Measurements from ENCODE around the gene AMACR. TPM values are rescaled to one million over a fixed set of nuclear protein-coding genes. Genes with fewer than 3 reads are reported as not detected.

The AMACR gene
- total RNA-seq, 2 experiments from 2014 or later, result 4.5 to 5.0 TPM

- DNase-seq (ENCODE audit: low spot score), result no peak
- H3K4me3 ChIP-seq (ENCODE audit: low read depth, low read length, poor library complexity, severe bottlenecking), result no peak overlapping the region
- H3K4me1 ChIP-seq (ENCODE audit: insufficient read depth, low read length, poor library complexity, severe bottlenecking), result no peaks in the 10 kb centered on the region
- CTCF ChIA-PET (ENCODE audit: unreplicated experiment), result no interaction called here
- H3K9me2 ChIP-seq (ENCODE audit: insufficient read depth, low read length), result no peaks in the 10 kb centered on the region
- TF ChIP-seq EZH2phosphoT487 (IDR thresholded peaks at IDR 0.05; ENCODE audit: borderline replicate concordance, low read depth, low read length) (no peak), CTCF (conservative IDR thresholded peaks at IDR 0.05; ENCODE audit: low read length) (no peak)
- H3K27ac ChIP-seq (ENCODE audit: low read depth, low read length, poor library complexity, severe bottlenecking), result no peak overlapping the region
- no peak overlapping the region for H2AFZ ChIP-seq (ENCODE audit: low read length)
- POLR2A ChIA-PET, result interaction anchor here (1.2 kb wide), 1 partner anchor 113 kb away, joined by 3 read pairs; no protein-coding TSS in a partner anchor
- H3K79me2 ChIP-seq (ENCODE audit: insufficient read depth, low read depth, low read length), result no peaks in the 10 kb centered on the region
- H3K9me3 ChIP-seq (ENCODE audit: low read length), result no peaks in the 10 kb centered on the region
- no peaks in the 10 kb centered on the region for H3K36me3 ChIP-seq (ENCODE audit: insufficient read depth, low read length)
- H4K20me1 ChIP-seq (ENCODE audit: insufficient read depth, low read length), result no peaks in the 10 kb centered on the region
- no TSS peak for BruUV-seq (replicated peaks)
- no peak overlapping the region for H3K4me2 ChIP-seq (ENCODE audit: low read length)
- intact Hi-C loops (cut with micrococcal nuclease; ENCODE audit: unreplicated experiment), result no loop called here
Observed at GRCh38 chr5:34047774-34048572, 40.1 kb upstream of the AMACR start.

GRCh38 chr5:34047143-34047542 is 39.3 kb upstream of the AMACR start:
- TF ChIP-seq EZH2phosphoT487 (IDR thresholded peaks at IDR 0.05; ENCODE audit: borderline replicate concordance, low read depth, low read length) (no peak), CTCF (conservative IDR thresholded peaks at IDR 0.05; ENCODE audit: low read length) (no peak)
- DNase-seq (ENCODE audit: low spot score), result no peak
- Histone ChIP-seq H3K4me2 (ENCODE audit: low read length) (no peak overlapping the region), H3K4me1 (ENCODE audit: insufficient read depth, low read length, poor library complexity, severe bottlenecking) (no peaks in the 10 kb centered on the region), H2AFZ (ENCODE audit: low read length) (no peak overlapping the region), H3K27ac (ENCODE audit: low read depth, low read length, poor library complexity, severe bottlenecking) (no peak overlapping the region), H3K36me3 (ENCODE audit: insufficient read depth, low read length) (no peaks in the 10 kb centered on the region), H4K20me1 (ENCODE audit: insufficient read depth, low read length) (no peaks in the 10 kb centered on the region), H3K9me3 (ENCODE audit: low read length) (no peaks in the 10 kb centered on the region), H3K9me2 (ENCODE audit: insufficient read depth, low read length) (no peaks in the 10 kb centered on the region), H3K4me3 (ENCODE audit: low read depth, low read length, poor library complexity, severe bottlenecking) (no peak overlapping the region), H3K79me2 (ENCODE audit: insufficient read depth, low read depth, low read length) (no peaks in the 10 kb centered on the region)
- BruUV-seq (replicated peaks), result no TSS peak
- intact Hi-C loops (cut with micrococcal nuclease; ENCODE audit: unreplicated experiment), result no loop called here
- ChIA-PET POLR2A (no interaction called here), CTCF (ENCODE audit: unreplicated experiment) (no interaction called here)

- Histone ChIP-seq H3K79me2 (ENCODE audit: insufficient read depth, low read depth, low read length) (no peaks in the 10 kb centered on the region), H3K4me3 (ENCODE audit: low read depth, low read length, poor library complexity, severe bottlenecking) (no peak overlapping the region), H2AFZ (ENCODE audit: low read length) (no peak overlapping the region), H3K9me2 (ENCODE audit: insufficient read depth, low read length) (no peaks in the 10 kb centered on the region), H4K20me1 (ENCODE audit: insufficient read depth, low read length) (no peaks in the 10 kb centered on the region), H3K4me2 (ENCODE audit: low read length) (no peak overlapping the region), H3K27ac (ENCODE audit: low read depth, low read length, poor library complexity, severe bottlenecking) (no peak overlapping the region), H3K9me3 (ENCODE audit: low read length) (no peaks in the 10 kb centered on the region), H3K36me3 (ENCODE audit: insufficient read depth, low read length) (no peaks in the 10 kb centered on the region), H3K4me1 (ENCODE audit: insufficient read depth, low read length, poor library complexity, severe bottlenecking) (no peaks in the 10 kb centered on the region)
- ChIA-PET POLR2A (interaction anchor here (0.8 kb wide), 1 partner anchor 949 kb away, joined by 4 read pairs; no protein-coding TSS in a partner anchor), CTCF (ENCODE audit: unreplicated experiment) (no interaction called here)
- intact Hi-C loops (cut with micrococcal nuclease; ENCODE audit: unreplicated experiment), result no loop called here
- TF ChIP-seq EZH2phosphoT487 (IDR thresholded peaks at IDR 0.05; ENCODE audit: borderline replicate concordance, low read depth, low read length) (no peak), CTCF (conservative IDR thresholded peaks at IDR 0.05; ENCODE audit: low read length) (no peak)
- BruUV-seq (replicated peaks), result no TSS peak
- DNase-seq (ENCODE audit: low spot score), result no peak
Observed at GRCh38 chr5:34045996-34046395, 38.1 kb upstream of the AMACR start.

Measured in OCI-LY7 (cell line).